AG04450 (cell line): Measurements from ENCODE around the gene SPEN. TPM values are rescaled to one million over a fixed set of nuclear protein-coding genes. Genes with fewer than 3 reads are reported as not detected.

Source experiments
- CTCF ChIA-PET: fragments of 300-600, 350-600 bp; formaldehyde crosslinking; extraction: SDS; loops from one replicate; lab custom pipeline; 2022; ENCODE audit warnings: antibody characterized with exemption, inconsistent platforms; lab: Charles Lee
- POLR2A ChIA-PET: fragments of 350-600 bp; formaldehyde crosslinking; extraction: SDS; loops from one replicate; lab custom pipeline; 2021; ENCODE audit warnings: antibody characterized with exemption, inconsistent platforms; lab: Yijun Ruan, JAX
- DNase-seq: peaks from one replicate; pipeline ENCODE4 v3.0.0-alpha.2; 2011; ENCODE audit warnings: low read depth, low spot score
- H3K27ac ChIP-seq: one replicate; pipeline ENCODE4 v1.5.1; 2012; ENCODE audit warnings: low read depth, low read length, control low read depth
- H3K27me3 ChIP-seq: one replicate; pipeline ENCODE4 v1.6.0; 2012; ENCODE audit warnings: low read length; ENCODE audit not compliant: control insufficient read depth, insufficient read depth
- H3K4me3 ChIP-seq: 2 replicates; pipeline ENCODE4 v1.5.1; 2011; ENCODE audit warnings: mild to moderate bottlenecking, low read depth, low read length, control low read depth
- H3K9me3 ChIP-seq: 2 replicates; pipeline ENCODE4 v1.5.1; 2012; ENCODE audit warnings: low read length; ENCODE audit not compliant: control insufficient read depth, insufficient read depth
- CTCF ChIP-seq: IDR thresholded peaks from 2 replicates; pipeline ENCODE4 v1.5.1; 2011; ENCODE audit warnings: low read depth, low read length, control low read depth, inconsistent platforms
- polyA plus RNA-seq: library from polyadenylated mRNA; depleted of rRNA; stranded (reverse); fragments of >200 nt; gene quantifications from 2 replicates; pipeline ENCODE4 v1.2.3, GENCODE V29; 2011

Gene SPEN
- polyA plus RNA-seq, 1 experiment: 5.2 TPM

DNA sequence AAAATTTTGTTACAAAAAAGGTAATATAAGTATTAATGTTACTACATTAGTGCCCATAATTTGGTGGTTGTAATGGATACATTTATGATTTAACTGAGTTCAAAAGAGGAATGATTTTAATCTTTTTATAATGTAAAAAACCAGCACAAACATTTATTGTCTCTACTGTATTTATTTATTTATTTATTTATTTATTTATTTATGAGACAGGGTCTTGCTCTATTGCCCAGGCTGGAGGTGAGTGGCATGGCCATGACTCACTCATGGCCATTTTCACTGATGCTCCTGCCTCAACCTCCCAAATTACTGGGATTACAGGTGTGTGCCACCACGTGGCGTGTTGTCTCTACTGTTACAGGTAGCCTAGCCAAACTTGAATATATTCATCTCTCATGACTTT, 21.9 kb downstream of the SPEN start:
- H3K27ac ChIP-seq: no peak overlapping the region
- H3K4me3 ChIP-seq: no peak overlapping the region
- no peaks in the 10 kb centered on the region for H3K27me3 ChIP-seq
- POLR2A ChIA-PET: no interaction called here
- no peaks in the 10 kb centered on the region for H3K9me3 ChIP-seq
- TF ChIP-seq CTCF: no peak
- CTCF ChIA-PET: no interaction called here
- DNase-seq: no peak

GRCh38 chr1:15870421-15870820, 22.9 kb downstream of the SPEN start:
- Histone ChIP-seq H3K27me3 (no peaks in the 10 kb centered on the region), H3K9me3 (no peaks in the 10 kb centered on the region), H3K4me3 (no peak overlapping the region), H3K27ac (no peak overlapping the region)
- ChIA-PET POLR2A (no interaction called here), CTCF (no interaction called here)
- DNase-seq: no peak
- TF ChIP-seq CTCF: no peak

GRCh38 chr1:15874471-15874870, 27.0 kb downstream of the SPEN start:
- H3K9me3 ChIP-seq: no peaks in the 10 kb centered on the region
- ChIA-PET POLR2A (no interaction called here), CTCF (interaction anchor here (0.8 to 1.0 kb wide), 2 partner anchors 25 to 182 kb away, joined by 3 to 4 read pairs; no protein-coding TSS in a partner anchor)
- no peak for DNase-seq
- H3K4me3 ChIP-seq: no peak overlapping the region
- no peaks in the 10 kb centered on the region for H3K27me3 ChIP-seq
- no peak for TF ChIP-seq CTCF
- H3K27ac ChIP-seq: no peak overlapping the region

DNA sequence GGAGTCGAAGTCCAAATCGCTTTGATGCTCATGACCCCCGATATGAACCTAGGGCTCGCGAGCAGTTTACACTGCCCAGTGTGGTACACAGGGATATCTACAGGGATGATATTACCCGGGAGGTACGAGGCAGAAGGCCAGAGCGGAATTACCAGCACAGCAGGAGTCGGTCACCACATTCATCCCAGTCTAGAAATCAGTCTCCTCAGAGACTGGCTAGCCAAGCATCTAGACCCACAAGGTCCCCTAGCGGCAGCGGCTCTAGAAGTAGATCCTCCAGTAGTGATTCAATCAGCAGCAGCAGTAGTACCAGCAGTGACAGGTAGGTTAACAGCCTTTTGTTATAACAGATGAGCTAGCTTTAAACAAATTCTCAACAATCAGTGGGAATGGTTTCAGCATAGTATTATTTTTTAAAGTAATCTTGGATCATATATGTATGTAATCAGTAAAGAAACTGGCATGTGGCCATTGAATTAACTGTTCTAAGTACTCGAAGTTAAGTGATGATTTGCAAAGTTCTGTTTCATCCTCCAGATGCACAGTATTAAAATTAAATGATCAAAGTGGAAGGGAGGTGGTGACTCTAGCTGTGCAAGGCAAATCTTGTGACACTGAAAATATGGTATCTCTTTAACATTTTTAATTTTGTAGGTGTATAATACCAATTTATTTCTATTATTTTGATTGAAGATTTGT, 29.0 kb downstream of the SPEN start:
- POLR2A ChIA-PET: interaction anchor here (0.6 kb wide), 1 partner anchor 18 kb away, joined by 4 read pairs; no protein-coding TSS in a partner anchor
- CTCF ChIA-PET: interaction anchor here (0.6 to 1.1 kb wide), 3 partner anchors 18 to 62 kb away, joined by 3 to 5 read pairs (median 4); no protein-coding TSS in a partner anchor
- Histone ChIP-seq H3K4me3 (no peak overlapping the region), H3K27me3 (no peaks in the 10 kb centered on the region), H3K9me3 (no peaks in the 10 kb centered on the region), H3K27ac (no peak overlapping the region)
- 0 out of 2 replicates have a peak, but pooled peaks have one; percentile 14 for TF ChIP-seq CTCF
- DNase-seq: no peak

GRCh38 chr1:15881961-15882360, 34.5 kb downstream of the SPEN start:
- Histone ChIP-seq H3K27me3 (no peaks in the 10 kb centered on the region), H3K27ac (no peak overlapping the region), H3K4me3 (no peak overlapping the region), H3K9me3 (no peaks in the 10 kb centered on the region)
- DNase-seq: no peak
- ChIA-PET CTCF (interaction anchor here (1.7 kb wide), 1 partner anchor 66 kb away, joined by 7 read pairs; no protein-coding TSS in a partner anchor), POLR2A (no interaction called here)
- no peak for TF ChIP-seq CTCF
